Ovary (tissue), 9 donors: ENCODE data around the gene TRPC4. TPM values are rescaled to one million over a fixed set of nuclear protein-coding genes. Genes with fewer than 3 reads are reported as not detected.
"Not testable (repeated sequence)": the region's sequence is repeated elsewhere in the genome, so short reads cannot be mapped to it uniquely, and the experiment has no call there.

Source experiments
- DNase-seq, 5 donors: peaks; one replicate each; pipeline ENCODE4 v3.0.0-alpha.2; 2019 to 2020
- H3K27ac ChIP-seq, 2 donors: fragments of 200-600 bp; one replicate each; pipeline versions ENCODE4 v1.5.1 to v1.8.0; 2019 to 2022
- H3K27me3 ChIP-seq: fragments of 200-600 bp; one replicate; pipeline ENCODE4 v1.8.0; 2022
- H3K36me3 ChIP-seq: fragments of 200-600 bp; sonication (generic); one replicate; pipeline ENCODE4 v1.5.1; 2019
- H3K4me1 ChIP-seq: one replicate; pipeline ENCODE4 v1.8.1; 2013; ENCODE audit warnings: mild to moderate bottlenecking, moderate library complexity; ENCODE audit not compliant: insufficient read depth
- H3K4me3 ChIP-seq: fragments of 200-600 bp; sonication (generic); one replicate; pipeline ENCODE4 v1.5.1; 2017
- H3K9me3 ChIP-seq, 2 donors: fragments of 200-600 bp in 1 of 2; sonication (generic) in 1 of 2; one replicate each; pipeline versions ENCODE4 v1.5.1 to v1.8.1; 2013 to 2019; ENCODE audit warnings: mild to moderate bottlenecking in 1 of 2, moderate library complexity in 1 of 2
- CTCF ChIP-seq, 3 donors: fragments of 450-650 bp in 2 of 3; fragments of 200-600 bp in 1 of 3; IDR thresholded peaks; one replicate each; pipeline versions ENCODE4 v1.5.1 to v1.8.0; 2016 to 2022; ENCODE audit warnings: antibody characterized with exemption in 3 of 3, mild to moderate bottlenecking in 1 of 3
- EP300 ChIP-seq: sonication (generic); formaldehyde crosslinking; IDR thresholded peaks from one replicate; pipeline ENCODE4 v1.6.1; 2017; ENCODE audit warnings: antibody characterized with exemption
- POLR2A ChIP-seq: fragments of 450-650 bp; IDR thresholded peaks from one replicate; pipeline ENCODE4 v1.6.1; 2017; ENCODE audit warnings: antibody characterized with exemption, mild to moderate bottlenecking, moderate library complexity
- WGBS, 3 donors: extraction: QIAGEN DNeasy Blood & Tissue Kit in 1 of 3; methylation state at CpG; one replicate each; pipeline versions ENCODE4 v1.1.5 to v1.1.7; 2013 to 2017; 5-methylcytosine and 5-hydroxymethylcytosine counted together
- intact Hi-C, 4 donors: fragments of 100-400 bp; cut with DNase I; formaldehyde crosslinking; loops; one replicate each; pipeline versions ENCODE4 v1.11.0 to v1.15.1; 2022 to 2023
- polyA plus RNA-seq, 2 donors: library from polyadenylated mRNA; stranded (reverse); fragments of 200-250 nt in 1 of 2; fragments of 350-450 nt in 1 of 2; fragmentation: Illumina TruSeq in 1 of 2; extraction: RNeasy Lipid Tissue Mini Kit (QIAGEN cat#74804) in 1 of 2; gene quantifications; one replicate each; pipeline ENCODE4 v1.2.3, GENCODE V29; 2013 to 2014
- small RNA-seq: library from RNA; depleted of rRNA; stranded (forward); fragments of <200 nt; gene quantifications from one replicate; pipeline ENCODE3, GENCODE V24; 2016
- total RNA-seq, 7 donors: library from RNA; depleted of rRNA in 2 of 7; stranded (reverse); fragments of >200 nt in 2 of 7; fragmentation: NEBNext Ultra II Directional in 3 of 7; extraction: Animal tissue kit (Norgen Biotek cat#: 25700) in 3 of 7; gene quantifications; one replicate each; pipeline versions ENCODE4 v1.1.0 to v1.2.4, GENCODE V29; 2016 to 2023
- donor health status: DM: no; HTN: no; CAD: no; lungs with moderate emphysema.
- donor health status: DM: no; HTN: no; CAD: no.
- donor health status: Bipolar disorder and iron deficiency.
- donor health status: DM: yes; HTN: yes; CAD: no.
- donor health status: DM: no; HTN: no; CAD: no.
- donor health status: DM: yes; HTN: yes; CAD: no.

Gene TRPC4
- total and polyA plus RNA-seq, 9 donors, result 1.4 to 5.5 (median 3.6) TPM

GRCh38 chr13:37595162-37595561 is 274.4 kb downstream of the TRPC4 start:
- H3K4me3 ChIP-seq, result no peak overlapping the region
- no peak overlapping the region for H3K27ac ChIP-seq
- H3K4me1 ChIP-seq, result peaks cover 1% of the 10 kb centered on the region
- DNase-seq, result no peak
- no peaks in the 10 kb centered on the region for H3K36me3 ChIP-seq
- intact Hi-C loops, result no loop called here
- H3K27me3 ChIP-seq, result no peaks in the 10 kb centered on the region
- TF ChIP-seq CTCF (IDR thresholded peaks at IDR 0.05), result no peak
- TF ChIP-seq POLR2A, result no peak
- no peak for TF ChIP-seq EP300
- no peaks in the 10 kb centered on the region for H3K9me3 ChIP-seq

GRCh38 chr13:37594550-37594949 is 275.0 kb downstream of the TRPC4 start:
- no peak for DNase-seq
- intact Hi-C loops, result no loop called here
- Histone ChIP-seq H3K4me3 (no peak overlapping the region), H3K27me3 (no peaks in the 10 kb centered on the region), H3K4me1 (peaks cover 1% of the 10 kb centered on the region), H3K36me3 (no peaks in the 10 kb centered on the region), H3K27ac (no peak overlapping the region), H3K9me3 (no peaks in the 10 kb centered on the region)
- 55 to 64% (median 60%) methylated on average over 2 of the region's 2 CpGs for WGBS, 3 donors
- no peak for TF ChIP-seq POLR2A
- TF ChIP-seq EP300, result no peak
- no peak for TF ChIP-seq CTCF (IDR thresholded peaks at IDR 0.05)

GRCh38 chr13:37589381-37589780 is 280.2 kb downstream of the TRPC4 start:
- DNase-seq, H3K4me3 ChIP-seq, H3K27ac ChIP-seq, H3K36me3 ChIP-seq, intact Hi-C loops, H3K27me3 ChIP-seq, H3K4me1 ChIP-seq, H3K9me3 ChIP-seq: not testable (repeated sequence)
- 92 to 96% (median 92%) methylated on average over 4 of the region's 4 CpGs for WGBS, 3 donors

GRCh38 chr13:37587236-37587635 is 282.3 kb downstream of the TRPC4 start:
- intact Hi-C loops, result no loop called here
- WGBS, 3 donors, result 22 to 36% (median 34%) methylated on average over 2 of the region's 2 CpGs
- H3K27me3 ChIP-seq, result no peaks in the 10 kb centered on the region

More at GRCh38 chr13:37587236-37587635, 282.3 kb downstream of the TRPC4 start:
- H3K9me3 ChIP-seq, result no peaks in the 10 kb centered on the region
- H3K27ac ChIP-seq, result no peak overlapping the region
- no peaks in the 10 kb centered on the region for H3K4me1 ChIP-seq
- H3K4me3 ChIP-seq, result no peak overlapping the region
- TF ChIP-seq CTCF (IDR thresholded peaks at IDR 0.05) (no peak), POLR2A (no peak), EP300 (no peak)
- H3K36me3 ChIP-seq, result no peaks in the 10 kb centered on the region
- no peak for DNase-seq

Small RNA genes within 50 kb of the gene (small RNA-seq; reads per million reads assigned to genes)
- not detected for gene RNA5SP26
